ENCODE data around the gene GALNT9.
"Not testable (repeated sequence)": the region's sequence is repeated elsewhere in the genome, so short reads cannot be mapped to it uniquely, and the experiment has no call there.

Gene GALNT9

GRCh38 chr12:132267873-132268272, 61.5 kb downstream of the GALNT9 start:
- DNase-seq (ENCODE audit: low spot score) = no peak

- no peak for DNase-seq (ENCODE audit: low spot score)
These were observed 62.6 kb downstream of the GALNT9 start for GRCh38 chr12:132266802-132267201.

- no peak for DNase-seq (ENCODE audit: low spot score)
These were observed 63.0 kb downstream of the GALNT9 start for GRCh38 chr12:132266370-132266769.

DNA sequence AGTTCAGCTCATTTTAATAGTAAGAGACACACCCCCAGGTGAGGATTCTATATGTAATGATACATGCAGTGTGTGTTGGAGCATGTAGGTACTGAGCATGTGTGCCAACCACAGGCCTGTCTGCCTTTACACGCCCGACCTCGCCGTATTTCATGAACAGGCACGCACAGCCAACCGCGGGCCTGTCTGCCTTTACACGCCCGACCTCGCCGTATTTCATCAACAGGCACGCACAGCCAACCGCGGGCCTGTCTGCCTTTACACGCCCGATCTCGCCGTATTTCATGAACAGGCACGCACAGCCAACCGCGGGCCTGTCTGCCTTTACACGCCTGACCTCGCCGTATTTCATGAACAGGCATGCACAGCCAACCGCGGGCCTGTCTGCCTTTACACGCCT, 63.6 kb downstream of the GALNT9 start:
- not testable (repeated sequence) for DNase-seq (ENCODE audit: low spot score)

DNA sequence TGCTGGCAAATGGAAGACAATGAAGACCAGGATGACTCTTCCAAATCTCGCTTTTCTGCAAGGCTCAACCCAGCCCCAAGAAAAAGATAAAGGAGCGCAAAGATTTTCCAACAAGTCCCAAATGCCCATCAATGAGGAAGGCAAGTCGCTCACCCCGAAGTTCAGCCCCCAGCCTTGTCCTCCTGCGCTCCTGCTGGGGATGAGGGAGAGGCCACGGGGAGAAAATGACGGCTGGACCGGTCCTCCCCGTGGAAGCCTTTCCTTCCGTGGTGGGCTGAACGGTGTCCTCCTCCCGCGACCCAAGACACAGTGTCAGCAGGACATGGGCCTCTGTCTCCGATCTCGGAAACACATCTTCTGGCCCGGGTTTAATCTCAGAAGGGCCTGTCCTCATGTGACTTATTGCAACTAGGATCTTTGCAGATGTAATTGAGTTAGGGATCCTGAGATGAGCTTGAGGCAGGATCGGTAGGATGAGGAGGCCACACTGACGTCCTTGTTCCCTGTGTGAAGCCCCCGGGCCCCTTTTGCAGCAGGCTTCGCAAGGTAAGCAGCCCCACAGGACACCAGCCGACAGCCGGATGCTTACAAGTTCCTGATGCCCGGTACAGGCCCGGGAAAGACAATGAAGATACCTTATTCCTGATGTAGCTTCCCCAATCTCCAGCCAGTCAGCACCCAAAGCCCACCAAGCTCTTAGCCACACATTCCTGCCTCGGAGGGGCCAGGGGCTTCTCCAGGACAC, 64.2 kb downstream of the GALNT9 start:
- DNase-seq (ENCODE audit: low spot score) = no peak

DNA sequence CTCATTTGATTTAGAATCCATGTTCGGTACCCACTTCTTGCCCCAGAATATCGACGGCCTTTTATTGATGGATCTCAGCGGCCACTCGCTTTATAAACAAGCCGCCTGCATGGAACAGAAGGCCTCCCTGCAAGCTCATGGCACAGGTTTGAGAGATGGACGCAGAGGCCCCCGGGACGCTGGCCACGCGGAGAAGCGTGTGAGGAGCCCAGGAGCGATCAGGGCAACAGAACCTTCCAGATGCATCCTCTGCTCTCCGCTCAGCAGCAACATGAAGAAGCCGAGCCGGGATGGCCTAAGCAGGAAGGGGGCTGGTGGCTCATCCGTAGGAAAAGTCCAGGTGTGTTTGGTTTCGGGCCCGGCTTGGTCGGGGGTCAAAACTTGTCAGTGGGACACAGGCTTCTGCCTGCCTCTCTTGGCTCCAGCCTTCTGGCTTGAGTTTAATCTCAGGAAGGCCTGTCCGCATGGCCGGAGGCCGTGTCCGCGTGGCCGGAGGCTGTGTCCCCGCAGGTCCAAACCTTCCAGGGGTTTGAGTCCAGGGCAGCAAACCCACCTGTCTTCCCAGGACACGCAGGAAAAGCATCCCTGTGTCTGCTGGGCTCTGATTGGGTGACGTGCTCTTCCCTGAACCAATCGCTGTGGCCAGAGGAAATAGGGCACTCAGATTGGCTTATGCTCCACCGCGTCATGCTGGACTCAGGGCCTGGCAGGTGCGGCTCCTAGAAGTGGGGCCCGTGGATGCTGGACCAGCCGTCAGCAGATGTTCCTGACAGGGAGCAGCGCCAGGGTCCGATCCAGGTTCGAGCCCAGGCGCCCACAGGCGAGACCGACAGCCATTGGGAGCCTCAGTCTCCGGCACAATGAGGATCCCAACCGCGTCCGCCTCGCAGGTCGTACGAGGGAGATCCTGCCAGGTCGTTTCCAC, 65.0 kb downstream of the GALNT9 start:
- no peak for DNase-seq (ENCODE audit: low spot score)

DNA sequence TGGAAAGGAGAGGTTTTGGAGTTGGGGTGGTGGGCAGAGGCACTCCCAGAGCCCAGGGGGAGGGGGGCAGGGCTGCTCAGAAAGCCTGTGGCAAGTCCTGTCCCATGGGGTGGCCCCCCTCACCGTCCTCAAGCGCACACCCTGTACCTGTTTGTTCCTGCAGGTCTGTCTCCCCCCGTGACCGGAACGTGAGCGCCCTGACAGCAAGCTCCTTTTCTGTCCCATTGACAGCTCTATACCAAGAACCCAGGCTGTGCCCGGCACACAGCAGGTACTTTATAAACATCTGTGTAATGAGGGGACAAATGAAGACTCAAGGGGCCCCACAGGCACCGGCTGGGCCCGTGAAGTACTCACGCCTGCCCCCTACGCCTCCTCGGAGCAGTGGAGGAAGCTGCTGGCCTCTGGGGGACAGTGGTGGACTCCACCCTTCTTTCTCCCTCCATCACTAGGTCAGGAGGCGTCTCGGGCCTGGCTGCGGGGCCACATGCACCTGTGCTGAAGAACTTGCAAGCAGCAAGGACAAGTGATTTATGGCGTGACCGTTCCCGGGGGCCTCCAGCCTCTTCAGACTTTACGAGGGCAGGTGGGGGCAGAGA, 65.8 kb downstream of the GALNT9 start:
- DNase-seq (ENCODE audit: low spot score) = no peak

GRCh38 chr12:132263061-132263360, 66.4 kb downstream of the GALNT9 start:
- no peak for DNase-seq (ENCODE audit: low spot score)

GRCh38 chr12:132262256-132263060, 66.9 kb downstream of the GALNT9 start:
- DNase-seq (ENCODE audit: low spot score) = no peak

DNA sequence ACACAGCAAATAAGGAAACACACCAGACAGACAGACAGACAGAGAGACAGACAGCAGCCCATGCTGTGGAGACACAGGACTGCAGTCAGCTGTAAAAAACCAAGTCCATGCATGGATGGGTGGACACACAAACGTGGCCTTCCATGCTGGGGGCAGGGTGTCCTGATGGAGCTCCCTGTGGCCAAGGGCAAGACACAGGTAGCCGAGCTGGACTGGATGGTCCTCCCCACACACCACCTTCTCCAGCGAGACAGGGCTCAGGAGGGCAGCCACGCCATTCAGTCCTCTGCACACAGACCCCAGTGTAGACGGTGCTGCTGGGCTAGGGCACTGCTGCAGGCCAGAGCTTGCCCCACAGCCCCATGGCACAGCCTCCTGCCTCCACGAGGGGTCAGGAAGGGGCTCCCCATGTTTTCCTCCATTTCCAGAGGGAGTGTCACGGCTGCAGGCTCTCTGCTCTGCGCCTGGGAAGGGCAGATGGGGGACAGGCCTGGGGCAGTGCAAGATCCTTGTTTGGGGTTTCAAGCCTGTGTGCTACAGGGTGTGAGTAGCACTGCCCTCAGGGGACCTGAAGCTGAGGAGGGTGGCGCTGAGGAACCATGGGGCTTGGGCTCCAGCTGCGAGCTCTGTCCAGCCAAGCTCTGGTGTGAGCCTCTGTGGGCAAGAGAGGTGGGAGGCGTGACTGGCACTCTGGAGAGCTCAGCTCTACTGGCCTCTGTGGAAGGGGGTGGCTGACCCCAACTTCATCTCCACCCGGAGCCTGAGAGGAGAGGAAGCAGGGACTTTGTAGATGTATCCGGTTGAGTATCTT, 67.9 kb downstream of the GALNT9 start:
- no peak for DNase-seq (ENCODE audit: low spot score)

DNA sequence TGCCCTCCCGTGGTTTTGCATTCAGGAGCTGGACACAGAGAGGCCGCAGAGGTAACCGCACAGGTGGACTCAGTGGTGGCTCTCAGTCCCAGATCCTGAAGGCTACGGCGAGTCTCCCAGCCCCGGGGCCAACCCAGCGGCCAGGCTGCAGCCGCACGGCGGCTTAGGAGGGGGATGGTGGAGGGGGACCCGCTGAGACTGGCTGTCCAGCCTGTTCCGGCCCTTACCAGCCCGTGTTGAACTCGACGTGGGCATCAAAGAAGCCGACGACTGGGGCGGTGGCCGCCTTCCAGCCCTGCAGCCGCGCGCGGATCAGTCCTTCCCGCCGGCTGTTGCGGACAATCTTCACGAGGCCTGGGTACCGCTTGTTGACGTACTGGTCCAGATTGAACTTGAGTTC, 68.7 kb downstream of the GALNT9 start:
- no peak for DNase-seq (ENCODE audit: low spot score)

DNA sequence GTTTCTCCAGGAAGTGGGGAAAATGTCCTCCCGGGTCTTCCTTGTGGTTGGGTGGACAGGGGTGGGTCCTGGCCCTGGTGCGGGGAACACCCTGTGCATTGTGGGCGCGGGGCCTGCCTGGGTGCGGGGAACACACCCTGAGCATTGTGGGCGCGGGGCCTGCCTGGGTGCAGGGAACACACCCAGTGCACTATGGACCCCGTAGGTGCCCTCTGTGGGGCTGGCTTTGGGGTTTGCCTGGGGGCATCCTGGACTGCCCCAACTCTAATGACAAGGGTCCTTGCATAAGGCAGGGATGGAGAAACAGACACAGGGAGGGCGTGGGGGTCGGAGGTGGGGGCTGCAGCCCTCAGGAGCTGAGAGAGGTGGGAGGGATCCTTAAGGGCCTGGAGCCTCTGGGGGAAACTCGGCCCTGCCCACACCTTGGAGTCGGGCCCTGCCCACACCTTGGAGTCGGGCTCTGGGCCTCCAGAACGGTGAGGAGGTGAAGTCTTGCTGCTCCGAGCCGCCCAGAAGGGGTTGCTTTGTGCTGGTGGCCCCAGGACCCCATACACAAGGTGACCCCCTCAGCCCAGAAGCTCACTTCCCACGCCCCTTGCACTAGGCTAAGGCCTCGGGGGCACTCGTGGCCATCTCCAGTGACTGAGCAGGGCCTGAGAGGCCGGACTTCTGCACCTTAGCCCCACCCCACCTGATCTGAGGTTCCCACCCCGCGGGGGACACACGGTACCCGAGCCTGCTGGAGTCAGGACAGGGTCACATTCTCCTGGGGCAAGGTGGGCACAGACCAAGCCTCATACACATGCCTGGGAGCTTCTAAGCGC, 69.3 kb downstream of the GALNT9 start:
- DNase-seq (ENCODE audit: low spot score) = no peak

- DNase-seq (ENCODE audit: low spot score) = no peak
These were observed 70.0 kb downstream of the GALNT9 start for GRCh38 chr12:132259364-132259871.

GRCh38 chr12:132258543-132258942, 70.8 kb downstream of the GALNT9 start:
- no peak for DNase-seq (ENCODE audit: low spot score)

DNA sequence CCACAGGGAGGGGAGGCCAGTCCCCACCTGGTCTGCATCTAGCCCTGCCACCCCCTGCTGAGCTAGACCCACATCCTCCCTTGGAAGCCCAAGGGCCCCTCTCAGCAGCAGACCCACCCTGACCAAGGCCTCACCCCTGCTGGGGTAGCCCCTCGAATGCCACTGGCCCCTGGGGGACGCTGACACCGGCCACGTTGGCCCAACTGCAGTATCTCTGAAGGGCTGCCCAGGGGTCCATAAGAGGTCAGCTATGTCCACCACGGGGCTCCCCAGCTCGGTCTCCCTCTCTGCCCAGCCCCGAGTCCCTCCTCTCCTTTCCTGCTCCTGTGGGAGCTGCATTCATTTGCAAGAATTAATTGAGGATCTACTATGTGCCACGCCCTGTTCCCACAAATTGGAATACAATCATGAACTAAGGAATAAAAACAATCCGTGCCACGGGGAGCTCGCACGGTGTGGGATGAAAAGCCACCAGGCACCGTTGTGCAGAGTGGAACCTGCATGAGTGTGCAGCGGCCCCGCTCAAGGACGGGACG, 71.4 kb downstream of the GALNT9 start:
- DNase-seq (ENCODE audit: low spot score) = no peak

- DNase-seq (ENCODE audit: low spot score) = no peak
These were observed 72.0 kb downstream of the GALNT9 start for GRCh38 chr12:132257206-132257954.

GRCh38 chr12:132256646-132257045, 72.7 kb downstream of the GALNT9 start:
- no peak for DNase-seq (ENCODE audit: low spot score)

GRCh38 chr12:132255642-132256041, 73.7 kb downstream of the GALNT9 start:
- DNase-seq (ENCODE audit: low spot score) = no peak
